GM03348 (cell line): Measurements from ENCODE around the gene GPSM3.
A peak's percentile ranks its signal among the peaks of the same experiment; 100 is the strongest.

Source experiments
- DNase-seq: peaks from one replicate; pipeline ENCODE4 v3.0.0; 2012; ENCODE audit warnings: low spot score

Gene GPSM3

DNA sequence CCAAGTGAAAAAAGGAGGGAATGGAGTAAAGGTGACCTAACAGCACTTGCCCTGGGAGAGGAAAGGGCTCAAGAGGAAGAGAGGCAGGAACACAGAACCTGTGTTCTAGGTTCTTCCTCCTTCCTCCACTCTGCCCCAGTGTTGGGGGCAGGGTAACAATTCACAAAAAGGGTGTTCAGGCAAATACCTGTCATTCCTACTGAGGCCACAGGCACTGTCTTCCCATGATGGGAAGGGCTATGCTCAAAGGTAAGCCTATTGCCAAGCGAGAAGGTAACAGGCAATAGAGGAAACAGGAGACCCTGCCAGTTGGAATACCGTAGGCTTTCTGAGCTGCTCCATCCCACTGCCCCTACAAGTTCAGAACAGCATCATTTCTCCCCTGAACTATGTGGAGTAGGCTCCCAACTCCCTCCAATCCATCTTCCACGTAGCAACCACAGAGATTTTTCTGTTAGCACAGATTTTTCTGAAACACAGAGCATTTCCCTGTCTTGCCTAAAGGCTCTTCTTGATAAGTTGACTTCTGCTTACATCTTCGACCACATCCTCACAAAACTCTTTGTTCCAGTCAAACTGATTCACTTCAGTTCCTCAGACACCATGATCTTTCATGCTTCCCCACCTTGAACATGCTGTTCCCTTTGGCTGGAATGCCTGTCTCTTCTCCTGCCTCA, 19.3 kb downstream of the GPSM3 start:
- no peak for DNase-seq

DNA sequence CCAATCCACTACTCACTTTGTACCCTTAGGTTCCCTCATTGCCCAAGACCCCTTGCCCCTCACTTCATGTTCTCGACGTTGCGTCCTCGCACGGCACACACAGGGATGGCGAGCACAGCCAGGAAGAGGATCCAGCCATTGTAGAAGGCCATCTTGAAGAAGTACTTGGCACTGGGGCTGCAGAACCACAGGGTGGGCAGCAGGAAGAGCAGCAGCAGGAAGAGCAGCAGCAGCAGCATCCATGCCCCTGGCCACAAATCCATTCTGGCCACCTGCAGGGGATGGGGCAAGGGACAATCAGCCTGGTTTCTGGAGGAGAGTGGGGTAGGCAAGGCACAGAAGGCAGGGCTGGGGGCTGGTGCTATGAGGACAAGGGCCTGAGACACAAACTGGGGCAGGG, 21.2 kb downstream of the GPSM3 start:
- no peak for DNase-seq

GRCh38 chr6:32170294-32170693, 22.1 kb downstream of the GPSM3 start:
- DNase-seq = no peak

DNA sequence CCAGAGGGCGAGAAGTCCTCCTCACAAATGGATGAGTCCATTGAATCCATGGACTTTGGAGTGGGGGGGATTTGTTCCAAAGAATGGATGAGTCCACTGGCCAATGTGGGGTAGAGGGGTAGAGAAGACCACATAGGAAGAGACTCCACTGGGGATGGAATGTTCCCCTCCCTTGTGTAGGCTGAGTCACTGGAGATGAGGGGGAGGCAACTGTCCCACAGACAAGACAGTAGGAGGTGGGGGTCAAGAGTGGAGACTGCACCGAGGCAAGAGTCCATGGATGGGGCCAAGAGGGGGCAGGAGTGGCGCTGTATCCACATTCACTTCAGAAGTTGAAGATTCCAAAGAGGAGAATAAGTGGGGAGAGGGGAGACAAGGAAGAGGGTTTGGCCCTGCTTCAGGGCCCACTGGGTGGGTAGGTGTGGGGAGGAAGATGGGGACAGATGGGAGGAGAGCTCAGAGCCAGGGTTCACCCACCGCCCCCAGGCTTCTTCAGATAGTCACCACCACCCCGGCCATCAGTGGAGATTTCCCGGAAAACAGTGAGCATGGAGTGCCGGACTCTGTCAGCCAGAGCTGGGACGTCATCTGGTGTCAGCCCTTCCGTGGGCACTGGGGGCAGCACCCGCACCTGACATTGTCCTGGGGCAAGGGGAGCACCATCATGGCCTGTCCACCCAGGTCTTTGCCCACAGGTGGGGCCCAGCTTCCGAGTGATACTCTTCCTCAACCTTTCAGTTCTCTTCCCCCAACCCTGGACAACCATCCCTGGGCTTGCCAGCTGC, 23.4 kb downstream of the GPSM3 start:
- peak; percentile 20 for DNase-seq

- no peak for DNase-seq
Measured at GRCh38 chr6:32168350-32168749, 24.1 kb downstream of the GPSM3 start.

GRCh38 chr6:32167761-32168262, 24.6 kb downstream of the GPSM3 start:
- no peak for DNase-seq

DNA sequence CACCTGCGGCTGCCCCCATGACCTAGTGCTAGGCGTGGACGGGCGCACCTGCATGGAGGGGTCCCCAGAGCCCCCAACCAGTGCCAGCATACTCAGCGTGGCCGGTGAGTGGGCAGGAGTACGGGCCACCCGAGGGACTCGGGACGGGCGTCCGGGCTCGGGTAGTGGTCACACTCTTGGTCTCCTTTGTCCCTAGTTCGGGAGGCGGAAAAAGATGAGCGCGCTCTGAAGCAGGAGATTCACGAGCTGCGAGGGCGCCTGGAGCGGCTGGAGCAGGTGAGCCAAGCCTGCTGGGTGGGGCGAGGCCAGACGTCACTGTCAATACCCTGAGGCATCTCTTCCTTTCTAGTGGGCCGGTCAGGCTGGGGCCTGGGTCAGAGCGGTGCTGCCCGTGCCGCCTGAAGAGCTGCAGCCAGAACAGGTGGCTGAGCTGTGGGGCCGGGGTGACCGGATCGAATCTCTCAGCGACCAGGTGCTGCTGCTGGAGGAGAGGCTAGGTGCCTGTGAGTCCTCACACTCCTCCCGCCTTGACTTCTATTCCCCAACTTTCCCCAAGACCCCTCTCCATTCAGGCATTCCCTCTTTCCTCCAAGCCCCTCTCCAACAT, 25.2 kb downstream of the GPSM3 start:
- no peak for DNase-seq

- DNase-seq = no peak
Measured at GRCh38 chr6:32166411-32167061, 25.9 kb downstream of the GPSM3 start.

DNA sequence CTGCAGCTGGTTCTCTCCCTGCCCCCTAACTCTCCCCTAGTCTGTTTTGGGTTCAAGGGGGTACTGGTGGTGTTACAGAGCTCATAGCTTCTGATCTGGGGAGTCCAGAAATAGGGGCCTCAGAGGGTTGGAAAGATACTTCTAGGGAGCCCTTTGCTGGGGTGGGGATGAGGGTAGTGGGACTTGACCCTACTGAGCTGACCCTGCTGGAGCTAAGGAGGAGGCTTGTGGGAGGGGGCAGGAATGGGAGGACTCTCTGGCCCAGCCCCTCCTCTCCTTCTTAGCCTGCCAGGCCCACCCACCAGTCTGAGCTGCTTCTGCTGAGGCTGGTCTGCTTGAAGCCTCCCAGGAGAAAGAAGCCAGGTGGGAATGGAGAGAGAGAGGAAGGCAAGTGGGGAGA, 28.1 kb downstream of the GPSM3 start, which contains the start of gene EGFL8:
TSS of gene EGFL8 (plus strand) at position 301 of the 400 bp plus-strand sequence. CDS start 1,571 bp downstream, outside the sequence.
- no peak for DNase-seq

- no peak for DNase-seq
Measured at GRCh38 chr6:32163559-32164258, 28.7 kb downstream of the GPSM3 start.

- no peak for DNase-seq
Measured at GRCh38 chr6:32158052-32158451, 34.4 kb downstream of the GPSM3 start.

DNA sequence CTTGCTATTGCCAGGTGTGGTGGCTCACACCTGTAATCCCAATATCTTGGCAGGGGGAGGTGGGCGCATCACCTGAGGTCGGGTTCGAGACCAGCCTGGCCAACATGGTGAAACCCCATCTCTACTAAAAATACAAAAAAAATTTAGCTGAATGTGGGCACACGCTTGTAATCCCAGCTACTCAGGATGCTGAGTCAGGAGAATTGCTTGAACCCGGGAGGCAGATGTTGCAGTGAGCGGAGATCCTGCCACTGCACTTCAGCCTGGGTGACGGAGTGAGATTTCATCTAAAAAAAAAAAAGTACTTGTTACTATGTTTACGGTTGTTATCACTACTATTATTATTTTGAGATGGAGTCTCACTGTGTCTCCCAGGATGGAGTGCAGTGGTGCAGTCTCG, 35.6 kb downstream of the GPSM3 start:
- no peak for DNase-seq

DNA sequence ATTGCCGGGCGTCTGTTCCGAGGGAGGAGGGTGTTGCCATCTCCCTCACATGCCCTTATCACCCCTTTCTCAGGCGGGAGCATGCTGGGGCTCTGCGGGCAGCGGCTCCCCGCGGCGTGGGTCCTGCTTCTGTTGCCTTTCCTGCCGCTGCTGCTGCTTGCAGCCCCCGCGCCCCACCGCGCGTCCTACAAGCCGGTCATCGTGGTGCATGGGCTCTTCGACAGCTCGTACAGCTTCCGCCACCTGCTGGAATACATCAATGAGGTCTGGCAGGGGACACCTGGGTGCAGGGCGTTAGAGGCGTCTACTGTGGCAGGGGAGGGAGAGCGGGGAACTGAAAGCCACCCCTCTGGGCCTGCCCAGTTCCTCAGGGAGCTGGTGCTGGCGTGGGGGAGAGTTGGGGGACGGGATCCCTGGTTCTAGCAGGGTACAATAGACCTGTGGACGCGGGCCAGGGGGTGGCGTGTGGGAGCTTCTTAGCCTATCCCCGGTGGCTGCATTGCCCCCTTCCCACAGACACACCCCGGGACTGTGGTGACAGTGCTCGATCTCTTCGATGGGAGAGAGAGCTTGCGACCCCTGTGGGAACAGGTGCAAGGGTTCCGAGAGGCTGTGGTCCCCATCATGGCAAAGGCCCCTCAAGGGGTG, 37.8 kb downstream of the GPSM3 start:
- DNase-seq = peak; percentile 67

GRCh38 chr6:32153564-32154513, 38.6 kb downstream of the GPSM3 start, which contains the start of gene PPT2:
TSS of gene PPT2 (plus strand) at chr6:32154141. CDS start at chr6:32154595, 454 bp downstream.
- DNase-seq = peak; percentile 94

GRCh38 chr6:32152769-32153563, 39.5 kb downstream of the GPSM3 start:
- peak; percentile 26 for DNase-seq

GRCh38 chr6:32151863-32152768, 40.3 kb downstream of the GPSM3 start, which contains the start of gene PRRT1:
TSS of gene PRRT1 (minus strand) at chr6:32151939. CDS start at chr6:32151827, 112 bp downstream.
- peak; percentile 80 for DNase-seq

- DNase-seq = no peak
Measured at GRCh38 chr6:32151181-32151862, 41.1 kb downstream of the GPSM3 start.
